Measurements from ENCODE around the gene DOLK. TPM values are rescaled to one million over a fixed set of nuclear protein-coding genes. Genes with fewer than 3 reads are reported as not detected.
A peak's percentile ranks its signal among the peaks of the same experiment; 100 is the strongest.

Gene DOLK
- total RNA-seq, 1 donor from 2014 or later = 9.6 TPM

DNA sequence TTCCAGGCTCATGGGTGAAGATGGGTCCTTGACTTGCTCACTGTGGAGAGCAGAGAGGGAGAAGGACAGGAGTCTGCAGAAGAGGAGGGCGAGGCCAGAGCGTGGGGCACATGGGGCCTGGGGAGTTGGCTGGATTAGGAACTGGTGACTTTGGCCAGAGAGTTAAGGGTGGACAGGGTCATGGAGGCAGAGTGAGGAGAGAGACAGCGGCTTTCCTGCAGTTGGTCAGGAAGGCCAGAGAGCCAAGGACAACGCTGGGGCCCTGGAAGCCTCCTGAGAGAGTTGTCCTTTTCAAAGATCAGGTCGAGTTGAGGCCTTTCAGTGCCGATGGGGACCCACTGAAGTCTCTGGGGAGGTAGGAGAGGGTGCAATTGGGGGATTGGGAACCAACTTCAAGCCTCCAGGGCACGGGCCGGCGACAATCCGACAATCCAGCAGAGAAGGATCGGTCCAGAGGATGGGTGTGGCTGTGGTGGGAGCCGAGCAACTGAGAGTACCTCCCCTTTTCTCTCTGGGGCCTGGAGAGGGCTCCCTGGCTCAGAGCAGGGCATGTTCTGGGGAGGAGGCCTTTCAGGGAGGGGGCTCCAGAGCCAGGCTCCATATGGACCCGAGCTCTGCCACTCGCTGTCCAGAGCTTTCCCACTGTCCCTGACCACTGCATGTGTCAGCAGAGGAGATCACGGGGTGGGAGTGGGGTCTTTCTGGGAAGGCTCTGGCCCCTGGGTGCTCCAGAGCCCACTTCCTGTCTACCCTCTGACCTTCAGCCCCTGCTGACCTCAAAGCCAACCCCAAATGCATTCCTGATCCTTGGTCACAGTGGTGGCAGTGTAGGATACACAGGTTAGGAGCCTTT lies 34.1 kb downstream of the DOLK start:
- ATAC-seq (no peak), DNase-seq (ENCODE audit: low spot score) (no peak)
- intact Hi-C loops (cut with DNase I) = no loop called here

DNA sequence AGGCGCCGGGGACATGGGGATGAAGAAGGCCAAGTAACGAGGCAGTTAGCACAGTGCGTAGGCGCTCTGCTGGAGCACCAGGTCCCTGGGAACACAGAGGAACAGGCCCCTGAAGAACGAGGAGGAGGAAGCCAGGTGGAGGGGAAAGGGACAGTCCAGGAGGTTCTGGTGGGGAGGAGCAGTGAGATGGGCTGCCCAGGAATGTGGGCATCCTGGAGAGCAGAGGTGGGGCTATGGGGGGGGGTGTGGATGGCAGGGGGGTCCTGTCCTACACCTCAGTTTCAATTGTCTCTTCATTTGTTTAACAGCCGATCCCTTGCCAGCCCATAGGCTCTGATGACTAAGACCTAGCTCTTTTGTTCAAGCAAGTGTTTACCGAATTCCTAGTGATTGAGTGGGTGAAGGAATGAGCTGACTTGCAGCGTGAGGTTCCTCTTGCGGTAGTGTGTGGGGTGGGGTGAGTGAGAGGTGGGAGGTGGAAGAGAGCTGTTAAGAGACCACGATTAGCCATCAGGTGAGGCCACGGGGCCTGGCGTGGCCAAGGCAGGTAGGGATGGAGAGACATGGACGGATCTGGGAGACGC lies 35.0 kb downstream of the DOLK start:
- ATAC-seq = peak; percentile 5
- DNase-seq (ENCODE audit: low spot score) = no peak
- intact Hi-C loops (cut with DNase I) = no loop called here

DNA sequence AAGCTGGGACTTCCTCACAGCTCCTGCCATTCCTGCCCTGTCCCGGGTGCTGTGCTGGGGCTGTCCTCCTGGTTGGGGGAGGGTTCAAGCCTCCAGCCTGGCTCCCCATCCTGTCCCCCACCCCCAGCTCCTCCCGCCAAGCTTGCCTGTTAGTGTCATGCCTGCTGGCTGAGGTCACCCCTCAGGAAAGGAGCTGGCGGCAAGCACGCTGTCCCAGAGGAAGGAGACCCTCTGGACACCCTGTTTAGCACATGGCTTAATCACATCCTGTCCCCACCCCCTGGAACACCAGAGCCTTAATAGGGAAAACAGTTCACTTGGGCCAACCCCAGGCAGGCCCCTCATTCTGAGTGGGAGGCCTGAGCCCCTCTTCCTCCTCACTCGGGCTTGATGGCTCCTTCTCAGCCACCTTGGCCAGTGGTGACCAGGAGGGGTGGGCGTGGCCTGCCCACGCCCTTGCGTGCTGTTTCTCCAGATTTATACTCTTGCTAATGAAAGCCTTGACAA lies 35.8 kb downstream of the DOLK start:
- intact Hi-C loops (cut with DNase I) = no loop called here
- ATAC-seq (peak; percentile 25), DNase-seq (ENCODE audit: low spot score) (no peak)

DNA sequence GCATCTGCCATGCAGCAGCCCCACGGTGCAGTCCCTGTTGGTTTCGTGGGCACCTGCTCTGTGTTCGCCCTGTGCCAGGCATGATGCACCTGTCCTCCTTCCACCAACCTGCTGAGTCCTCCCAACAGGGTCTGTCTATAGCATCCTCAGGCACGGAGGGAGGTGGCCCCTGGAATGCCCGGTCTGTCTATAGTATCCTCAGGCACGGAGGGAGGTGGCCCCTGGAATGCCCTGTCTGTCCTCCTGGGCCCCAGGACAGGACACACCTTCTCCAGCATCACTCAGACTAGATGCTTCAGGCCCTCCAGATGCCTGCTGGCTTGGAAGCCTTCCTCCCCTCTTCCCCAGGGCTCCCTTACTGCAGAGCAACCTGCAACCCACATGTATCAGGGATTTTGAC lies 36.5 kb downstream of the DOLK start:
- DNase-seq (ENCODE audit: low spot score) (no peak), ATAC-seq (no peak)
- intact Hi-C loops (cut with DNase I) = no loop called here

DNA sequence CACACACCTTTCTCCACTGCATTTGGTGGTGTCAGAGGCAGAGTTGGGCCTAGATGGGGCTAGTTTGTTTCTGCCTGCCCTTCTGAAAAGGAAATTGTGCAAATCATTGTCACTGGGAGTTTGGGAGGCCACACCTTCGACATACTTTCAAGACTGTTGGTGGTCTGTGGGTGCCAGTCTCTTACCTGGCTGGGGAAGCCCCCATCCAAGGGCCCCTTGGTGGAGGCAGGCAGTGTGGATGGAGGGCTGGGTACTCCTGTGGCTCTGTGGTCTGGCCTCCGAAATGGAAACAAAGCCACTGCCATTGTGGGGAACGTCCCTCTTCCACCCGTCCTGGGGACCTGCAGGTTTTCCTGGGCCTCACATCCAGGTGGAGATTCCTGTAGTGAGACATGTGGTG lies 37.5 kb downstream of the DOLK start:
- intact Hi-C loops (cut with DNase I) = no loop called here
- ATAC-seq = no peak

DNA sequence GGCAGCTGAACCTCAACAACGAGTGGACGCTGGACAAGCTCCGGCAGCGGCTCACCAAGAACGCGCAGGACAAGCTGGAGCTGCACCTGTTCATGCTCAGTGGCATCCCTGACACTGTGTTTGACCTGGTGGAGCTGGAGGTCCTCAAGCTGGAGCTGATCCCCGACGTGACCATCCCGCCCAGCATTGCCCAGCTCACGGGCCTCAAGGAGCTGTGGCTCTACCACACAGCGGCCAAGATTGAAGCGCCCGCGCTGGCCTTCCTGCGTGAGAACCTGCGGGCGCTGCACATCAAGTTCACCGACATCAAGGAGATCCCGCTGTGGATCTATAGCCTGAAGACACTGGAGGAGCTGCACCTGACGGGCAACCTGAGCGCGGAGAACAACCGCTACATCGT lies 39.0 kb downstream of the DOLK start:
- ATAC-seq (no peak), DNase-seq (ENCODE audit: low spot score) (no peak)
- intact Hi-C loops (cut with DNase I) = no loop called here

More for the DNA sequence above, 37.5 kb downstream of the DOLK start:
- no peak for DNase-seq (ENCODE audit: low spot score)

DNA sequence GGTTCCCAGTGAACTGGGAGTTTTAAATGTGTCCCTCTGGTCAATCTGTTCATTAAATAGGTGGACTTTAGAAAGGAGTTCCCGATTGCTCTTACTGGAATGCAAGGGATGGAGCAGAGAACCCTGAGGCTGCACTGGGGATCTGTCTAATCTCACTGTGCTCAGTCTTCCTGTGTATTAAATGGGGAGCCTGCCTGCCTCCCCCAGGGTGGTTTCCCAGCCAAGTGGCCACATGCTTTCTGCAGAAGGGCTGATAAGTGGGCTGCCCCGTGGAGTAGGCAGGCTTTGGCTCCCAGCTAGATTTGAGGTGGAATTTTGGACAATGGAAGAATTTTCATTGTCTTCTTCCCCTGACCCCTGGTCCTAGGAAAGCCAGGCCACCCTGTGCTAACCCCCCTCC lies 40.7 kb downstream of the DOLK start:
- DNase-seq (ENCODE audit: low spot score) (no peak), ATAC-seq (no peak)
- intact Hi-C loops (cut with DNase I) = no loop called here

DNA sequence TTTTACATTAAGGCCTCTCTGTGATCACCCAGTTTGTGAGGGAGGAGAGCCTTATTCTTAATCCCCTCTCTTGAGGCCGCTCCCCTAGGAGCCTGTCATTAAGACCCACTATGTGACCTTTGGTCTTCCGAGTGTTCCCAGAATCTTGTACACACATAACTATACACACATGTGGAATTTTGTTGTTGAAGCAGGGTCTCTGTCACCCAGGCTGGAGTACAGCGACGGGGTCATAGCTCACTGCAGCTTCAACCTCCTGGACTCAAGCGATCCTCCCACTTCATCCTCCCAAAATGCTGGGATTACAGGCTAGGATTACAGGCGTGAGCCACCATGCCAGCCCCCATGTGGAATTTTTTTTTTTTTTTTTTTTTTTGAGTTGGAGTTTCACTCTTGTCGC lies 41.4 kb downstream of the DOLK start:
- ATAC-seq (no peak), DNase-seq (ENCODE audit: low spot score) (no peak)
- intact Hi-C loops (cut with DNase I) = no loop called here

DNA sequence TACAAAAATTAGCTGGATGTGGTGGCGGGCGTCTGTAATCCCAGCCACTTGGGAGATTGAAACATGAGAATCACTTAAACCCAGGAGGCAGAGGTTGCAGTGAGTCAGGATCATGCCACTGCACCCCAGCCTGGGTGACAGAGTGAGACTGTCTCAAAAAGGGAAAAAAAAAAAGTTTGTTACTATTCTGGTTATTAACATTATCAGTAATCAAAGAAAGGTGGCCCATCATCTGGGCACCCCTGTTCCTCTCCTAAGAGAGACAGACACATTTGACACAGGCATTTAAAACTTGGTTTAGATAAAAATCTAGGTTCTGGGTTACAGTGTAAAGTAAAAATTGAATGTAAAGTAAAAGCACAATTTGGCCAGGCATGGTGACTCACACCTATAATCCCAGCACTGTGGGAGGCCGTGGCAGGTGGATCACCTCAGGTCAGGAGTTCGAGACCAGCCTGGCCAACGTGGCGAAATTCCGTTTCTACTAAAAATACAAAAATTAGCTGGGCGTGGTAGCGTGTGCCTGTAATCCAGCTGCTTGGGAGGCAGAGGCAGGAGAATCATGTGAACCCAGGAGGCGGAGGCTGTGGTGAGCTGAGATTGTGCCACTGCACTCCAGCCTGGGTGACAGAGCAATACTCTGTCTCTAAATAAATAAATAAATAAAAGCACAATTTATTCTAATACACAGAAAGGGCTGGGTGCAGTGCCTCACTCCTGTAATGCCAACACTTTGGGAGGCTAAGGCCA lies 43.4 kb downstream of the DOLK start:
- ATAC-seq = no peak
- intact Hi-C loops (cut with DNase I) = no loop called here
- no peak for DNase-seq (ENCODE audit: low spot score)

DNA sequence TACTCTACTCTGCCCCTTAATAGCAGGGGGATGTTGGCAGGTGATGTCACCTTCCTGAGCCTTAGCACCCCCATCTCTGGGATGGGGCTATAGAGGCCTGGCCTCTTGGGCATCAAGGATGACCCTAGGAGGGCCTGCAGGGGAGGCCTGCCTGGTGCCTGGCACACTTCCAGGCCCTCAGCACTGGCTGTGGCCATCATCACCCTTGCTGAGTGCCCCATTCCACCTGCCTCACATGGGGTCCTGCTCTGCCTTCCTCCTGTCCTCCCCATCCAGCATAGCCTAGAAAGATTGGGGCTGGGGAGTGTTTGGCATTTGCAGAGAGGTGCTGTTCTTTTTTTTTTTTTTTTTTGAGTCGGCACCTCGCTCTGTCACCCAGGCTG lies 44.3 kb downstream of the DOLK start:
- no peak for ATAC-seq
- intact Hi-C loops (cut with DNase I) = no loop called here

DNA sequence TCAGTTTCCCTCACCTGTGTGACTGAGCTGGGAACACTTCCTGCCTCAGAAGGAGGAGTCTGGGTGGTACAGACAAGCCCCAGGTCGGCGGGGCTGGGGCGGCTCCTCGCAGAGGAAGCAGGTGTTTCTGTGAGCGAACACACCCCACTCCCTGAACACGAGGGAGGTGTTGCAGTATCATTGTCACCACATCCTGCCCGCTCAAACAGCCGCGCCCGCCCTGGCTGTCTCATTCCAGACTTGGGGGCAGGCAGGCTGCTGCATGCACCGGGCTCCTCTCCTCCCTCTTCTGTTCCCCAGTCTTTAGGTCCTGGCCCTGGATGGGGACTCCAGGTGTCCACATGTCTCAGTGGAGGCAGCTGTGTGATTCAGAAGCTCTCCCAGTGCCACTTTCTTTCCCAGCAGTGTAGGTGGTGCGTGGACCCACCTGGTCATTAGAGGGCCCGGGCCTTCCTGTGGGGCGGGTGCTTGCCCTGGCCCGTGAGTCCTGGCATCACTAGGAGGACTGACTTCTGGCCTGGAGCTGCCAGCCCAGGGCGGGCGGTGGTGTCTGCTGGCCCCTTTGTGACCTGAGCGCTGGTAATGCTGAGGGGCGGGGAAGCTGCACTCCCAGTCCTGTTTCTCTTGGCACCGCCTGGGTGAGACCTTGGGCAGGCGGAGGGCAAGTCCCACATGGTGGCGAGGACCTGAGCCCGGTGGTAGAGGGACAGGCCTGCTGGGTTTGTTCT lies 44.9 kb downstream of the DOLK start:
- ATAC-seq (peak; percentile 20), DNase-seq (ENCODE audit: low spot score) (no peak)
- intact Hi-C loops (cut with DNase I) = no loop called here

More for the DNA sequence above, 44.3 kb downstream of the DOLK start:
- no peak for DNase-seq (ENCODE audit: low spot score)

DNA sequence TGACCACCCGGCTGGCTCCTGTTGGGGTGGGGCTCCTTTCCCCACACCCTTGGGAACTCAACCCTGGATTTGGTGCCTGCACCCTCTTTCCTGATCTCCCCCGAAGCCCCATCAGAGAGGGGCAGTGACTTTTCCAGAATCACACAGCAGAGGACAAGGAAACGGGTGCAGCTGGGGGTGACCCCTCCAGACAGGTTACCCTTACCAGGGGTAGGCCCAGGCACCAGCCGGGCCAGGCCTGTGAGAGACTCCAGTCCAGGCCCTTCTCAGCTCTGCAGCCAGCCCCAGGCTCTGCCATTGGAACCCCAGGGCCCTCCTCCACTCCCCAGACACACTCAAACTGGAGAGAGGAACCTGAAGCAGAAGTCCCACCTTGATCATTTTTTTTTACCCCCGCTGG lies 45.6 kb downstream of the DOLK start:
- intact Hi-C loops (cut with DNase I) = no loop called here
- DNase-seq (ENCODE audit: low spot score) (no peak), ATAC-seq (no peak)

DNA sequence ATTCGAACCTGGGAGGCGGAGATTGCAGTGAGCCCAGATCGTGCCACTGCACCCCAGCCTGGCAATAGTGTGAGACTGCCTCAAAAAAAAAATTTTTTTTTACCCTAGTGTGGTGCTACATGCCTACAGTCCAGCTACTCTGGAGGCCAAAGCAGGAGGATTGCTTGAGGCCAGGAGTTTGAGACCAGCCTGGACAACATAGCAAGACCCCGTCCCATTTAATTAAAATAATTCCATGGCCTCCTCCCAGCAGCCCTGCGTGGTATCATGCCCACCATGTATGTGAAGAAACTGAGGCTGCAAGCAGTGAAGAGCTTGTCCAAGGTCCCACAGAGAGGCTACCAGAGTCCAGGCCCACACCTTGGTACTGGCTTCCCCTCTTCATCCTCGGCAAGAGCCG lies 46.0 kb downstream of the DOLK start:
- DNase-seq (ENCODE audit: low spot score) = no peak
- ATAC-seq = no peak
- intact Hi-C loops (cut with DNase I) = no loop called here

DNA sequence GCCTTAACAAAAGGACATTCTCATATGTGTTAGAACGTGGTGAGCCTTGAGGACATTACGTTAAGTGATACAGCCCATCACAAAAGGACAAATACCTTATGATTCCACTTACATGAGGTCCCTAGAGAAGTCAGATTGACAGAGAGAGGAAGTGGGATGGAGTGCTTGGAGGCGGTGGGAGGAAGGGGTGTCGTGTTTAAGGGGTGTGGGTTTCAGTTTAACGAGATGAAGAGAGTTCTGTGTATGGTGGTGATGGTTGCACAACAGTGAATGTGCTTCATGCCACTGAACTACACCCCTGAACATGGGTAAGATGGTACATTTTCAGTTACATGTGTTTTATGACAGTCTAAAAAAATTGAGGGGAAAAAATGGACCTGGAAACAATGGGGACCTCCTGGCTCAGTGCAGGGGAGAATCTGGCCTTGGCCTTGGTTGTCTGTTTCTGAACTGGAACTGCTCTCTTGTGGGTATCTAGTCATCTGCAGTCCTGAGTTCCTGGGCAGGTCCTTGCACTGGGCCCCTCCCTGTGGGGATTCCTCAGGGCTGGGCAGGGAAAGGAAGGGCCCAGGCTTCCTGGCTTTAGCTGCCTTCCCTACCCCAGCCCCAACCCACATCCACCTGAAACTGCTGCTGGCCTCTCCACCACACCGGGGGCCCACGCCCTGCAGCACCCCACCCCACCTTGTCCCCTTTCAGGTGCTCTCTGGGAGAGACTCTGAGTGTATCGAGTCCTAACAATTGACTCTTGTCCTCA lies 47.7 kb downstream of the DOLK start:
- intact Hi-C loops (cut with DNase I) = no loop called here
- DNase-seq (ENCODE audit: low spot score) (no peak), ATAC-seq (no peak)

DNA sequence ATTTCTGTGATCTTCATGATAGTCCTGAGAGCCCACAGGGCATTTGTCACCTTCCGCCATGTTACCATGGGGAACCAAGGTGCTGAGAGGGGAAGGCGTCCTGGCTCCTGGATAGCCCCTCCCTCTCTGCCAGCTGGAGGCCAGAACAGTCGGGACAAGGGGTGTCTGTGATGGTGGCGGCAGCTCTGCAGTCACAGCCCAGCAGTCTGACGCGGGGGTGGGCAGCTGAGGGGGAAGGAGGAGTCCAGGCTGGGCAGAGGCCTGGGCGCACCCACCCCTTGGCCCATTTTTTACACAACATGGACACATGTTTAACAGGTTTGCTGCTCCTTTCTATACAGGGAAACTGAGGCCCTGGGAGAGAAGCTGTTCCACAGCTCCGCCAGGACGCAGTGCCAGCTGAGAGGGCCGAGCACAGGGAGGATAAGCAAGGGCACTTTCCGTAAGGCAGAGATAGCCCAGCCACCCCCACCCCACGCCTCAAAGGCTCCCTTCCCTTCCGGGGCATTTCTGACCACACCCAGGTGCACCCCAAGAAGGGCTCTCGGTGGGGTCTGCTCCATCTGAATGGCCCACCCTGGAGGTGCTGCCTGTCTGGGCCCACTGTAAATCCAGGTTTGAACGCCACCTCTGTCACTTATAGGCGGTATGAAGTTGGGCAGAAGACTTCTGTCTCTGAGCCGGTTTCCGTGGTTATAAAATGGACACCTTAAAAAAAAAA lies 48.4 kb downstream of the DOLK start:
- DNase-seq (ENCODE audit: low spot score) (no peak), ATAC-seq (no peak)
- intact Hi-C loops (cut with DNase I) = no loop called here

DNA sequence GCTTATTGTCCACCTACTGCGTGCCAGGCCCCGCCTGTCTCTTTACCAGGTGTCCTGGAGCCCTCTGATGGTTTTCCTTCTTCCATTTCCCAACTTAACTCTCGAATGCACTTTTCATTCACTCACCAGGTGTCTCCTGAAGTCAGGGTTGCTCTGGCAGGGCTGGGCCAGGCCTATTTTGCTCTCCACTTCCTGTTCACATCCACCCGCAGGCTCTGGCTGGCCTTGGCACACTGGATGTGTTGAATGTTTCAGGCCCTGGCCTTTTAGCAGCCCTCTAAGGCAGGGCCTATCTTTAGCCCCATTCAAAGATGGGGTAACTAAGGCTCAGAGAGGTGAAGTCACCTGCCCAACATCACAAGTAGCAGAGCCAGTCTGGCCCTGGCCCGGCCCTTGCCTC lies 49.0 kb downstream of the DOLK start:
- intact Hi-C loops (cut with DNase I) = no loop called here
- no peak for DNase-seq (ENCODE audit: low spot score)
- ATAC-seq = no peak

DNA sequence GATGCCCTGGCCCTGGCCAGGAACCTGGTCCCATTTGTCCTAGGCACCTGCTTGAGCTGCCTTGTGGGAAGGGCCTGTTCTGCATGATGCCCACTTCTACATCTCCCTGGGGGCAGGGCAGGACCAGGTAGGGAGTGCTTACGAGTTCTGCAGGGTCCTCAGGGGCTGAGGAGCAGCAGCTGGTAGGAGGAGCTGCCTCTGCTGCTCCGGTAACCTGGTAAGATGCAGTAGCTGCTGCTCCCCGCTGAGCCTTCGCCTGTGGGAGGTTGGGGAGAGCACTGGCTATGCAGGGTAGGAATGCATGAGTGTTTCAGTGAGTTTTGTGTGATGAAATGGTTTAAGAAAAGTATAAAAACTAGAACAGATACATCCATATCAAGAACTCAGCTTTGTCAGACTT lies 51.8 kb downstream of the DOLK start:
- ATAC-seq (no peak), DNase-seq (ENCODE audit: low spot score) (no peak)
- intact Hi-C loops (cut with DNase I) = no loop called here

Data from sciatic nerve (tissue), 2 donors.